Endothelial cell of umbilical vein (primary cell): ENCODE data around the gene SLIT1. TPM values are rescaled to one million over a fixed set of nuclear protein-coding genes. Genes with fewer than 3 reads are reported as not detected.

ENCODE experiments used
- BruUV-seq: library from RNA; stranded (reverse); fragments of 400-500 nt; replicated peaks from 2 replicates; lab custom pipeline; 2021; lab: Mats Ljungman, UMichigan
- CTCF ChIA-PET: fragments of 300-600, 350-600 bp; sonication (Branson Sonifier 250); formaldehyde crosslinking; loops from one replicate; lab custom pipeline; 2021; ENCODE audit warnings: antibody characterized with exemption, inconsistent platforms; lab: Charles Lee
- POLR2A ChIA-PET: fragments of 300-600, 350-600 bp; sonication (Branson Sonifier 250); formaldehyde crosslinking; loops from one replicate; lab custom pipeline; 2021; ENCODE audit warnings: antibody characterized with exemption, inconsistent platforms; lab: Charles Lee
- DNase-seq: peaks from one replicate; pipeline ENCODE4 v3.0.0-alpha.2; 2011; ENCODE audit warnings: low read depth, low spot score
- FAIRE-seq: peaks from 2 replicates; lab custom pipeline; 2011; peaks lifted over from hg19 to GRCh38; lab: Jason Lieb, UNC
- H2AFZ ChIP-seq: 2 replicates; pipeline ENCODE4 v1.6.0; 2012; ENCODE audit warnings: low read depth, low read length, control low read depth, inconsistent platforms
- H3K27ac ChIP-seq: 2 replicates; pipeline ENCODE4 v1.5.1; 2011; ENCODE audit warnings: low read depth, mild to moderate bottlenecking, control low read depth, low read length, moderate library complexity; ENCODE audit not compliant: insufficient read depth
- H3K27me3 ChIP-seq, 2 experiments: 2 replicates each; pipeline versions ENCODE4 v1.6.0 to v1.6.1; 2011; ENCODE audit warnings: low read length in 2 of 2, mixed read lengths in 1 of 2; ENCODE audit not compliant: control insufficient read depth in 2 of 2, insufficient read depth in 2 of 2
- H3K36me3 ChIP-seq, 2 experiments: 2 replicates in 1 of 2; 3 replicates in 1 of 2; pipeline ENCODE4 v1.5.1; 2011; ENCODE audit warnings: low read length in 2 of 2, mild to moderate bottlenecking in 1 of 2, moderate library complexity in 1 of 2; ENCODE audit not compliant: control insufficient read depth in 2 of 2, insufficient read depth in 2 of 2; ENCODE audit errors: extremely low read depth in 1 of 2
- H3K4me1 ChIP-seq: 3 replicates; pipeline ENCODE4 v1.5.1; 2011; ENCODE audit warnings: mild to moderate bottlenecking, low read length; ENCODE audit not compliant: control insufficient read depth, insufficient read depth; ENCODE audit errors: extremely low read depth
- H3K4me2 ChIP-seq: 2 replicates; pipeline ENCODE4 v1.6.1; 2011; ENCODE audit warnings: low read length, control low read depth, mixed read lengths; ENCODE audit not compliant: insufficient read depth
- H3K4me3 ChIP-seq, 3 experiments: fragments of 200-600 bp in 1 of 3; sonication (generic), shearing (Covaris generic) in 1 of 3; replicated peaks in 1 of 3; 2 replicates each; pipeline ENCODE4 v1.5.1; 2011 to 2016; ENCODE audit warnings: control low read depth in 3 of 3, low read length in 3 of 3, mild to moderate bottlenecking in 2 of 3, inconsistent platforms in 1 of 3, low read depth in 1 of 3, moderate library complexity in 1 of 3; ENCODE audit not compliant: insufficient read depth in 1 of 3
- H3K79me2 ChIP-seq: 2 replicates; pipeline ENCODE4 v1.6.0; 2012; ENCODE audit warnings: low read length, inconsistent platforms; ENCODE audit not compliant: control insufficient read depth, insufficient read depth
- H3K9ac ChIP-seq: replicated peaks from 2 replicates; pipeline ENCODE3; 2011; ENCODE audit warnings: low read length, control low read depth; ENCODE audit not compliant: insufficient read depth; ENCODE audit errors: extremely low read depth
- H3K9me1 ChIP-seq: replicated peaks from 3 replicates; pipeline ENCODE4 v1.6.0; 2011; ENCODE audit warnings: mild to moderate bottlenecking, low read length; ENCODE audit not compliant: control insufficient read depth, insufficient read depth; ENCODE audit errors: extremely low read depth
- H3K9me3 ChIP-seq: replicated peaks from 2 replicates; pipeline ENCODE4 v1.5.1; 2012; ENCODE audit warnings: low read length, inconsistent platforms; ENCODE audit not compliant: control insufficient read depth, insufficient read depth
- H4K20me1 ChIP-seq: replicated peaks from 2 replicates; pipeline ENCODE3; 2011; ENCODE audit warnings: mild to moderate bottlenecking, low read length; ENCODE audit not compliant: control insufficient read depth, insufficient read depth; ENCODE audit errors: extremely low read depth
- EZH2 ChIP-seq: IDR thresholded peaks from 2 replicates; pipeline ENCODE4 v1.6.1; 2012; ENCODE audit warnings: borderline replicate concordance, low read depth, mild to moderate bottlenecking, moderate library complexity, low read length, inconsistent platforms; ENCODE audit not compliant: severe bottlenecking
- FOS ChIP-seq: IDR thresholded peaks from 2 replicates; pipeline ENCODE4 v1.6.1; 2011; ENCODE audit warnings: mild to moderate bottlenecking, low read length, moderate library complexity, borderline replicate concordance; ENCODE audit not compliant: insufficient read depth
- GATA2 ChIP-seq: IDR thresholded peaks from 2 replicates; pipeline ENCODE4 v1.7.0; 2011; ENCODE audit warnings: low read depth, mild to moderate bottlenecking, moderate library complexity, mixed read lengths, low read length; ENCODE audit not compliant: insufficient read length, insufficient read depth
- JUN ChIP-seq: IDR thresholded peaks from 2 replicates; pipeline ENCODE4 v1.6.1; 2011; ENCODE audit warnings: borderline replicate concordance, low read depth; ENCODE audit not compliant: insufficient read length, insufficient read depth
- MYC ChIP-seq: IDR thresholded peaks from one replicate; pipeline ENCODE4 v1.6.1; 2011; ENCODE audit warnings: mild to moderate bottlenecking, low read depth, low read length
- POLR2A ChIP-seq: IDR thresholded peaks from 2 replicates; pipeline ENCODE4 v1.6.1; 2012; ENCODE audit warnings: low read depth, mild to moderate bottlenecking, control low read depth, low read length
- POLR2AphosphoS5 ChIP-seq: IDR thresholded peaks from 2 replicates; pipeline ENCODE4 v1.6.1; 2012; ENCODE audit warnings: low read depth, mild to moderate bottlenecking, control low read depth, low read length, moderate library complexity; ENCODE audit not compliant: insufficient read depth
- dilution Hi-C: fragments of 300-500 bp; cut with MboI; formaldehyde crosslinking; loops from one replicate; pipeline ENCODE4 v1.15.0; 2019; ENCODE audit warnings: low sequenced_read_pairs; ENCODE audit not compliant: extremely low pct_ligation_motif_present
- intact Hi-C: fragments of 100-400 bp; cut with micrococcal nuclease; formaldehyde crosslinking; loops from one replicate; pipeline ENCODE4 v1.10.0; 2022
- polyA plus RNA-seq, 4 experiments: library from polyadenylated mRNA; depleted of rRNA in 3 of 4; stranded (reverse) in 3 of 4; unstranded in 1 of 4; fragments of >200 nt; gene quantifications; 2 replicates each; pipeline versions ENCODE4 v1.2.1 to v1.2.3, GENCODE V29; 2011 to 2012; ENCODE audit warnings: missing spikeins in 1 of 4
- total RNA-seq: library from RNA; stranded (reverse); gene quantifications from 2 replicates; pipeline ENCODE4 v1.2.3, GENCODE V29; 2021
- TF ChIP-seq, protein P1 (sequence below): IDR thresholded peaks from 2 replicates; pipeline ENCODE4 v1.6.1; 2011; ENCODE audit not compliant: insufficient read depth, insufficient read length
- TF ChIP-seq, protein P2 (sequence below), 2 donors: IDR thresholded peaks; 1 replicate in 1 of 2; 2 replicates in 1 of 2; pipeline ENCODE4 v1.5.1; 2011; ENCODE audit warnings: low read length in 2 of 2, mild to moderate bottlenecking in 2 of 2, moderate library complexity in 2 of 2, control low read depth in 1 of 2, inconsistent platforms in 1 of 2, low read depth in 1 of 2; ENCODE audit not compliant: insufficient read depth in 1 of 2; ENCODE audit errors: extremely low read depth in 1 of 2

The SLIT1 gene
- total and polyA plus RNA-seq, 2 donors (not counting 3 experiments of a cell fraction or from before 2014, with no cell fraction given) = 0.04 to 0.20 TPM

DNA sequence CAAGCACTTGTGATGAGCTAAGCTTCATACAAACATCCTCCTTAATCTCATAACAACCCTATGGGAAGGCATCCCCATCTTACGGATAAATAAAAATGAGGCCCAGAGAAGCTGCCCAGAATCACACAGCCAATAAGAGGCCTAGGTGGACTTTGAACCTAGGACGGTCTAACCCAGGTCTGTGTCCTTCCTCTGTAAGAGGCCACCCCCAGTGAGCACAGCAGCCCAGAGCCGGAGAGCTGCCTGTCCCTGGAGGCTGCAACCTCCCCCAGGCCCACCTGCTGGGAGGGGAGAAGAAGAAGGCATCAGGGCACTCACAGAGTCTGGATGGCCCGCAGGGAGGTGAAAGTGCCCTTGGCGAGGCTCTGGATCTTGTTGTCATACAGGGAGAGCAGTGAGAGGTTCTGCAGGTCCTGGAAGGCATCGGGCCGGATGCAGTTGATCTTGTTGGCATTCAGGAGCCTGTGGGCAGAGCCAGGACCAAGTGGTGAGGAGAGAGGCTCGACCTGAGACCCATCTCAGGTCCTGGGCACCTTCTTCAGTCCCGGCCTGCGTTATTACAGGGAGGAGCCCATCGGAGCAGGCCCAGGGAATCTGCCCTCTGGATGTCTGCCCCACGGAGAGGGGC lies 129.6 kb downstream of the SLIT1 start:
- H3K9me3 ChIP-seq = no peaks in the 10 kb centered on the region
- TF ChIP-seq POLR2AphosphoS5 = no peak
- no peak overlapping the region for H3K4me3 ChIP-seq
- ChIA-PET POLR2A (no interaction called here), CTCF (interaction anchor here (0.9 to 4.0 kb wide), 4 partner anchors 14 to 154 kb away, joined by 3 to 24 read pairs (median 5); no protein-coding TSS in a partner anchor)
- H3K4me1 ChIP-seq = no peaks in the 10 kb centered on the region
- DNase-seq = no peak
- no TSS peak for BruUV-seq
- H3K9me1 ChIP-seq = no peaks in the 10 kb centered on the region
- H3K9ac ChIP-seq = no peak overlapping the region
- dilution Hi-C loops = no loop called here
- H3K27ac ChIP-seq = no peak overlapping the region
- no peaks in the 10 kb centered on the region for H3K36me3 ChIP-seq
- H2AFZ ChIP-seq = no peak overlapping the region
- no peaks in the 10 kb centered on the region for H4K20me1 ChIP-seq
- H3K4me2 ChIP-seq = no peak overlapping the region
- intact Hi-C loops = no loop called here
- peaks cover 0 to 1% of the 10 kb centered on the region in 2 experiments for H3K27me3 ChIP-seq
- no peaks in the 10 kb centered on the region for H3K79me2 ChIP-seq
- no peak for FAIRE-seq

DNA sequence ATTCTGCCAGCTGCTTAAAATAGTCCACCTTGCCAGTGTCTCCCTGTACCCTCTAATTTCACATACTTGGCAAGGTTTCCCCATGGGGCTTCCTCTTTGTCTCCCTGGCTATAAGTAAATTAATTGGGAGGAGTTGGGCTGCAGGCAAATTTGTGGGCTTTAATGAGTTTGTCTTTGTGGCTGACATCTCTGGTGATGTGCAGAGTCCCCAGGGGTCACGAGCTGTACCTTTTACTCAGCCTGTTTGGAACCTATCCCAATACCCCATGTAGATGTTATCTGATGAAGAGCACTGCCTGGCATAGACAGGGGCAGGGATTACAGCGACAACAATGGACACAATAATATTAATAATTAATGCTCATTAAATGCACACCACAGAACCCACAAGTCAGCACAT lies 132.5 kb downstream of the SLIT1 start:
- H3K27ac ChIP-seq = no peak overlapping the region
- H3K9me3 ChIP-seq = no peaks in the 10 kb centered on the region
- H2AFZ ChIP-seq = no peak overlapping the region
- no TSS peak for BruUV-seq
- no peaks in the 10 kb centered on the region for H3K36me3 ChIP-seq
- H4K20me1 ChIP-seq = no peaks in the 10 kb centered on the region
- H3K9me1 ChIP-seq = no peaks in the 10 kb centered on the region
- H3K27me3 ChIP-seq = peaks cover 1 to 2% of the 10 kb centered on the region in 2 experiments
- no peaks in the 10 kb centered on the region for H3K79me2 ChIP-seq
- no peak for DNase-seq
- dilution Hi-C loops = no loop called here
- intact Hi-C loops = no loop called here
- H3K4me2 ChIP-seq = no peak overlapping the region
- H3K4me3 ChIP-seq = no peak overlapping the region
- ChIA-PET CTCF (interaction anchor here (1.0 to 1.5 kb wide), 2 partner anchors 19 to 29 kb away, joined by 7 to 10 read pairs; no protein-coding TSS in a partner anchor), POLR2A (no interaction called here)
- H3K9ac ChIP-seq = no peak overlapping the region
- TF ChIP-seq POLR2A (no peak), FOS (no peak), JUN (no peak), POLR2AphosphoS5 (no peak), EZH2 (no peak), GATA2 (no peak), MYC (no peak)
- TF ChIP-seq, protein P1, sequence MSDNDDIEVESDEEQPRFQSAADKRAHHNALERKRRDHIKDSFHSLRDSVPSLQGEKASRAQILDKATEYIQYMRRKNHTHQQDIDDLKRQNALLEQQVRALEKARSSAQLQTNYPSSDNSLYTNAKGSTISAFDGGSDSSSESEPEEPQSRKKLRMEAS = no peak
- TF ChIP-seq, protein P2, sequence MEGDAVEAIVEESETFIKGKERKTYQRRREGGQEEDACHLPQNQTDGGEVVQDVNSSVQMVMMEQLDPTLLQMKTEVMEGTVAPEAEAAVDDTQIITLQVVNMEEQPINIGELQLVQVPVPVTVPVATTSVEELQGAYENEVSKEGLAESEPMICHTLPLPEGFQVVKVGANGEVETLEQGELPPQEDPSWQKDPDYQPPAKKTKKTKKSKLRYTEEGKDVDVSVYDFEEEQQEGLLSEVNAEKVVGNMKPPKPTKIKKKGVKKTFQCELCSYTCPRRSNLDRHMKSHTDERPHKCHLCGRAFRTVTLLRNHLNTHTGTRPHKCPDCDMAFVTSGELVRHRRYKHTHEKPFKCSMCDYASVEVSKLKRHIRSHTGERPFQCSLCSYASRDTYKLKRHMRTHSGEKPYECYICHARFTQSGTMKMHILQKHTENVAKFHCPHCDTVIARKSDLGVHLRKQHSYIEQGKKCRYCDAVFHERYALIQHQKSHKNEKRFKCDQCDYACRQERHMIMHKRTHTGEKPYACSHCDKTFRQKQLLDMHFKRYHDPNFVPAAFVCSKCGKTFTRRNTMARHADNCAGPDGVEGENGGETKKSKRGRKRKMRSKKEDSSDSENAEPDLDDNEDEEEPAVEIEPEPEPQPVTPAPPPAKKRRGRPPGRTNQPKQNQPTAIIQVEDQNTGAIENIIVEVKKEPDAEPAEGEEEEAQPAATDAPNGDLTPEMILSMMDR (IDR thresholded peaks at IDR 0.05; ENCODE audit: extremely low read depth in 1 of 2, insufficient read depth in 1 of 2, low read depth in 1 of 2, low read length in 2 of 2) = no peak
- no peak for FAIRE-seq
- no peaks in the 10 kb centered on the region for H3K4me1 ChIP-seq
